NOMO-1 treated with DMSO at 0.1 percent for 48 hours (cell line): ENCODE results near the gene DNM3.
"Not testable (repeated sequence)": the region's sequence is repeated elsewhere in the genome, so short reads cannot be mapped to it uniquely, and the experiment has no call there.

Experiments
- DNase-seq: peaks from one replicate; lab custom pipeline; 2025; ENCODE audit not compliant: unreplicated experiment; lab: John Stamatoyannopoulos, UW

Gene DNM3

GRCh38 chr1:172402878-172403569, 561.7 kb downstream of the DNM3 start:
- no peak for DNase-seq

GRCh38 chr1:172404121-172404520, 562.8 kb downstream of the DNM3 start:
- no peak for DNase-seq

- DNase-seq, result no peak
Measured at GRCh38 chr1:172405912-172406311, 564.6 kb downstream of the DNM3 start.

- no peak for DNase-seq
Measured at GRCh38 chr1:172406968-172407367, 565.7 kb downstream of the DNM3 start.

- no peak for DNase-seq
Measured at GRCh38 chr1:172408958-172409357, 567.7 kb downstream of the DNM3 start.

- no peak for DNase-seq
Measured at GRCh38 chr1:172410027-172410426, 568.7 kb downstream of the DNM3 start.

- no peak for DNase-seq
Measured at GRCh38 chr1:172411791-172412338, 570.6 kb downstream of the DNM3 start.

- no peak for DNase-seq
Measured at GRCh38 chr1:172414331-172414730, 573.0 kb downstream of the DNM3 start.

GRCh38 chr1:172416496-172417035, 575.3 kb downstream of the DNM3 start:
- DNase-seq, result no peak

GRCh38 chr1:172417557-172417956, 576.3 kb downstream of the DNM3 start:
- DNase-seq, result no peak

- no peak for DNase-seq
Measured at GRCh38 chr1:172420385-172420784, 579.1 kb downstream of the DNM3 start, which contains the start of gene C1orf105. Gene C1orf105, plus strand, starts transcription at chr1:172420685. Its CDS starts 201 bp downstream, at chr1:172420886.

- DNase-seq, result no peak
Measured at GRCh38 chr1:172421974-172422604, 580.8 kb downstream of the DNM3 start.

GRCh38 chr1:172423336-172423735, 582.0 kb downstream of the DNM3 start:
- no peak for DNase-seq

GRCh38 chr1:172425339-172425738, 584.0 kb downstream of the DNM3 start:
- DNase-seq, result no peak

GRCh38 chr1:172427191-172427590, 585.9 kb downstream of the DNM3 start:
- DNase-seq, result no peak

GRCh38 chr1:172429331-172430127, 588.2 kb downstream of the DNM3 start:
- DNase-seq, result peak; percentile 64

GRCh38 chr1:172430128-172430454, 588.8 kb downstream of the DNM3 start:
- DNase-seq, result no peak

- no peak for DNase-seq
Measured at GRCh38 chr1:172431204-172431603, 589.9 kb downstream of the DNM3 start.

- DNase-seq, result no peak
Measured at GRCh38 chr1:172431721-172432192, 590.5 kb downstream of the DNM3 start.

- DNase-seq, result not testable (repeated sequence)
Measured at GRCh38 chr1:172437183-172437582, 595.9 kb downstream of the DNM3 start.

GRCh38 chr1:172442404-172442803, 601.1 kb downstream of the DNM3 start:
- no peak for DNase-seq
